IMR-90 (cell line): ENCODE measurements around the gene TMEM271. TPM values are rescaled to one million over a fixed set of nuclear protein-coding genes. Genes with fewer than 3 reads are reported as not detected.

Source experiments
- ATAC-seq: fragments of 200-7000 bp; cut with Tn5 transposase; 2 replicates; pipeline ENCODE4 v1.9.1; 2020; ENCODE audit warnings: low read depth, mild to moderate bottlenecking, moderate library complexity
- BruUV-seq: library from RNA; stranded (reverse); fragments of 400-500 nt; replicated peaks from 2 replicates; lab custom pipeline; 2021; lab: Mats Ljungman, UMichigan
- CTCF ChIA-PET: fragments of 300-600 bp; formaldehyde crosslinking; extraction: SDS; loops from one replicate; lab custom pipeline; 2021; ENCODE audit warnings: antibody characterized with exemption; lab: Yijun Ruan, JAX
- POLR2A ChIA-PET: fragments of 300-600 bp; sonication (Branson Sonifier 250); formaldehyde crosslinking; loops from one replicate; lab custom pipeline; 2022; ENCODE audit warnings: antibody characterized with exemption; ENCODE audit not compliant: unreplicated experiment; lab: Charles Lee
- DNase-seq: peaks from one replicate; pipeline ENCODE4 v3.0.0; 2013
- H2AFZ ChIP-seq: replicated peaks from 2 replicates; pipeline ENCODE3; 2013; ENCODE audit warnings: low read length, mild to moderate bottlenecking; ENCODE audit not compliant: poor library complexity
- H2AK5ac ChIP-seq: 2 replicates; pipeline ENCODE4 v1.6.1; 2013; ENCODE audit warnings: low read depth, low read length, inconsistent platforms
- H2AK9ac ChIP-seq: replicated peaks from 2 replicates; pipeline ENCODE3; 2013; ENCODE audit warnings: mild to moderate bottlenecking, low read depth, low read length, moderate library complexity; ENCODE audit not compliant: poor library complexity
- H2BK120ac ChIP-seq: 2 replicates; pipeline ENCODE4 v1.6.1; 2013; ENCODE audit warnings: low read depth, low read length, inconsistent platforms
- H2BK15ac ChIP-seq: 3 replicates; pipeline ENCODE4 v1.6.1; 2013; ENCODE audit warnings: low read depth, low read length, inconsistent platforms
- H2BK20ac ChIP-seq: 2 replicates; pipeline ENCODE4 v1.6.1; 2013; ENCODE audit warnings: low read depth, mild to moderate bottlenecking, inconsistent platforms, low read length, moderate library complexity
- H2BK5ac ChIP-seq: 2 replicates; pipeline ENCODE4 v1.6.1; 2013; ENCODE audit warnings: mild to moderate bottlenecking, low read depth, low read length, inconsistent platforms; ENCODE audit not compliant: poor library complexity, severe bottlenecking
- H3K14ac ChIP-seq: replicated peaks from 2 replicates; pipeline ENCODE4 v1.6.1; 2013; ENCODE audit warnings: low read depth, low read length, inconsistent platforms
- H3K18ac ChIP-seq: 2 replicates; pipeline ENCODE4 v1.6.1; 2013; ENCODE audit warnings: low read depth, low read length, control low read depth
- H3K23ac ChIP-seq: 2 replicates; pipeline ENCODE4 v1.6.1; 2013; ENCODE audit warnings: low read depth, low read length, inconsistent platforms
- H3K27ac ChIP-seq: 2 replicates; pipeline ENCODE4 v1.5.1; 2013; ENCODE audit warnings: mild to moderate bottlenecking, control low read depth, low read length; ENCODE audit not compliant: insufficient read depth
- H3K27me3 ChIP-seq: 2 replicates; pipeline ENCODE4 v1.6.1; 2013; ENCODE audit warnings: low read length; ENCODE audit not compliant: control insufficient read depth, insufficient read depth
- H3K36me3 ChIP-seq: 2 replicates; pipeline ENCODE4 v1.6.1; 2013; ENCODE audit warnings: low read length, mixed read lengths; ENCODE audit not compliant: control insufficient read depth, insufficient read depth
- H3K4ac ChIP-seq: 2 replicates; pipeline ENCODE4 v1.6.1; 2013; ENCODE audit warnings: low read depth, low read length, inconsistent platforms
- H3K4me1 ChIP-seq: 2 replicates; pipeline ENCODE4 v1.6.1; 2013; ENCODE audit warnings: low read length, mixed read lengths; ENCODE audit not compliant: control insufficient read depth, insufficient read depth
- H3K4me2 ChIP-seq: 2 replicates; pipeline ENCODE4 v1.6.1; 2013; ENCODE audit warnings: low read depth, mild to moderate bottlenecking, control low read depth, low read length, moderate library complexity
- H3K4me3 ChIP-seq: 2 replicates; pipeline ENCODE4 v1.5.1; 2013; ENCODE audit warnings: low read depth, mild to moderate bottlenecking, control low read depth, low read length, moderate library complexity; ENCODE audit not compliant: insufficient read depth
- H3K56ac ChIP-seq: 2 replicates; pipeline ENCODE4 v1.6.1; 2013; ENCODE audit warnings: low read length, inconsistent platforms; ENCODE audit not compliant: insufficient read depth; ENCODE audit errors: extremely low read depth
- H3K79me1 ChIP-seq, 2 experiments: 2 replicates each; pipeline ENCODE4 v1.6.1; 2013; ENCODE audit warnings: low read length in 2 of 2, inconsistent platforms in 1 of 2, low read depth in 1 of 2
- H3K9ac ChIP-seq: 2 replicates; pipeline ENCODE4 v1.6.1; 2013; ENCODE audit warnings: low read depth, low read length, control low read depth
- H3K9me1 ChIP-seq: 2 replicates; pipeline ENCODE4 v1.6.1; 2013; ENCODE audit warnings: low read length, inconsistent platforms; ENCODE audit not compliant: insufficient read depth
- H3K9me3 ChIP-seq: 2 replicates; pipeline ENCODE4 v1.6.1; 2013; ENCODE audit warnings: low read length; ENCODE audit not compliant: control insufficient read depth, insufficient read depth
- H4K20me1 ChIP-seq: 2 replicates; pipeline ENCODE4 v1.6.1; 2013; ENCODE audit warnings: low read length, inconsistent platforms; ENCODE audit not compliant: insufficient read depth
- H4K5ac ChIP-seq: 2 replicates; pipeline ENCODE4 v1.6.1; 2013; ENCODE audit warnings: mild to moderate bottlenecking, low read depth, low read length, control low read depth
- H4K8ac ChIP-seq, 2 experiments: 2 replicates each; pipeline ENCODE4 v1.6.1; 2013; ENCODE audit warnings: low read depth in 2 of 2, low read length in 2 of 2, control low read depth in 1 of 2, inconsistent platforms in 1 of 2
- H4K91ac ChIP-seq: 2 replicates; pipeline ENCODE4 v1.6.1; 2013; ENCODE audit warnings: low read depth, low read length, inconsistent platforms; ENCODE audit not compliant: insufficient read depth
- CTCF ChIP-seq: conservative IDR thresholded peaks from 2 replicates; pipeline ENCODE4 v1.5.1; 2012; ENCODE audit warnings: mild to moderate bottlenecking, low read depth, low read length, improper control_type of control experiment
- ELK1 ChIP-seq: fragments of 150-350 bp; IDR thresholded peaks from 2 replicates; pipeline ENCODE4 v1.6.1; 2016; ENCODE audit warnings: low read depth, mild to moderate bottlenecking, low read length, moderate library complexity, borderline replicate concordance
- MAFK ChIP-seq: IDR thresholded peaks from 2 replicates; pipeline ENCODE4 v1.6.1; 2012; ENCODE audit warnings: low read depth, low read length, improper control_type of control experiment
- NFE2L2 ChIP-seq: fragments of 150-350 bp; IDR thresholded peaks from 2 replicates; pipeline ENCODE4 v1.6.1; 2016; ENCODE audit warnings: low read depth, mild to moderate bottlenecking, low read length
- RAD21 ChIP-seq: IDR thresholded peaks from 2 replicates; pipeline ENCODE4 v1.6.1; 2012; ENCODE audit warnings: low read length, improper control_type of control experiment
- RFX5 ChIP-seq: IDR thresholded peaks from 2 replicates; pipeline ENCODE4 v1.8.0; 2012; ENCODE audit warnings: low read depth, mild to moderate bottlenecking, low read length, moderate library complexity
- WGBS, 2 experiments: methylation state at CpG; one replicate each; pipeline versions ENCODE4 v1.1.5 to v1.1.7; 2013; ENCODE audit warnings: missing lambda C conversion rate in 2 of 2; ENCODE audit not compliant: insufficient read length in 1 of 2; ENCODE audit errors: extremely low coverage in 2 of 2; 5-methylcytosine and 5-hydroxymethylcytosine counted together
- dilution Hi-C: fragments of 300-500 bp; cut with HindIII; formaldehyde crosslinking; loops from one replicate; pipeline ENCODE4 v1.14.3; 2018; ENCODE audit warnings: low sequenced_read_pairs; ENCODE audit not compliant: unreplicated experiment
- in situ Hi-C: fragments of 300-500 bp; cut with MboI; formaldehyde crosslinking; loops from 3 replicates; pipeline ENCODE4 v1.14.3; 2019; ENCODE audit warnings: low sequenced_read_pairs, inconsistent platforms, mixed read lengths
- intact Hi-C: fragments of 100-400 bp; cut with micrococcal nuclease; formaldehyde crosslinking; loops from 2 replicates; pipeline ENCODE4 v1.10.0; 2022
- polyA plus RNA-seq, 3 experiments: library from polyadenylated mRNA; depleted of rRNA; stranded (reverse); fragments of >200 nt; gene quantifications; 2 replicates each; pipeline ENCODE4 v1.2.3, GENCODE V29; 2012; ENCODE audit warnings: low replicate concordance in 1 of 3
- total RNA-seq: library from RNA; depleted of rRNA; stranded (reverse); fragments of >200 nt; gene quantifications from 2 replicates; pipeline ENCODE4 v1.2.3, GENCODE V29; 2012

TMEM271 gene
- total and polyA plus RNA-seq, 2 of the 4 experiments (the other 2 are of a cell fraction): not detected

GRCh38 chr4:530017-530781 lies 45.9 kb downstream of the TMEM271 start:
- TF ChIP-seq RAD21: no peak
- no peak for TF ChIP-seq CTCF
- no peak for TF ChIP-seq NFE2L2
- no peak for TF ChIP-seq ELK1
- TF ChIP-seq MAFK: no peak
- no peak for TF ChIP-seq RFX5
- Histone ChIP-seq H3K27ac (no peak overlapping the region), H4K20me1 (no peaks in the 10 kb centered on the region), H3K9me1 (no peaks in the 10 kb centered on the region), H3K18ac (no peak overlapping the region), H4K8ac (no peak overlapping the region), H2BK5ac (no peak overlapping the region), H4K91ac (no peak overlapping the region), H3K4ac (no peak overlapping the region), H2AK5ac (no peak overlapping the region), H2BK15ac (no peak overlapping the region), H3K9me3 (no peaks in the 10 kb centered on the region), H3K14ac (no peak overlapping the region), H4K5ac (no peak overlapping the region), H2BK20ac (no peak overlapping the region), H3K36me3 (peaks cover 61% of the 10 kb centered on the region), H3K4me1 (no peaks in the 10 kb centered on the region), H3K56ac (no peak overlapping the region), H2BK120ac (no peak overlapping the region), H3K79me1 (peaks cover 0 to 4% of the 10 kb centered on the region in 2 experiments; a peak in 2 of 4 replicates), H2AFZ (no peak overlapping the region), H3K4me3 (no peak overlapping the region), H3K4me2 (no peak overlapping the region), H3K27me3 (no peaks in the 10 kb centered on the region), H3K9ac (no peak overlapping the region), H3K23ac (no peak overlapping the region), H2AK9ac (no peak overlapping the region)
- ChIA-PET POLR2A (no interaction called here), CTCF (interaction anchor here (0.7 kb wide), 1 partner anchor 144 kb away, joined by 3 read pairs; the partner anchor contains the start of genes ATP5ME and MYL5)
- in situ Hi-C loops: no loop called here
- intact Hi-C loops: no loop called here
- dilution Hi-C loops: no loop called here
- ATAC-seq (no peak), DNase-seq (no peak)
- BruUV-seq: no TSS peak
- WGBS, 2 experiments: 100% methylated on average over 1 of the region's 17 CpGs; no CpG with 5 or more reads in 1 of the 2 experiments
